ENCODE results near the gene ZNF689.

Gene ZNF689

GRCh38 chr16:30605158-30605557 lies 5.0 kb downstream of the ZNF689 start:
- Histone ChIP-seq H3K79me2 (ENCODE audit: insufficient read depth, low read length) (no peaks in the 10 kb centered on the region), H3F3A (ENCODE audit: insufficient read depth, low read length) (no peaks in the 10 kb centered on the region), H3K4me2 (ENCODE audit: low read length) (no peak overlapping the region), H3K4me1 (ENCODE audit: insufficient read depth, low read length, severe bottlenecking) (peaks cover 13% of the 10 kb centered on the region), H3K9ac (ENCODE audit: low read length) (no peak overlapping the region), H3K9me3 (ENCODE audit: low read length) (no peaks in the 10 kb centered on the region), H4K20me1 (ENCODE audit: insufficient read depth, low read length) (no peaks in the 10 kb centered on the region), H2AFZ (ENCODE audit: low read length) (no peak overlapping the region), H3K9me2 (ENCODE audit: low read depth, low read length) (no peaks in the 10 kb centered on the region), H3K27me3 (ENCODE audit: insufficient read depth, low read length) (no peaks in the 10 kb centered on the region), H3K27ac (ENCODE audit: low read depth, low read length, poor library complexity, severe bottlenecking) (no peak overlapping the region), H3K4me3 (ENCODE audit: low read depth, low read length, poor library complexity, severe bottlenecking) (no peak overlapping the region), H3K36me3 (ENCODE audit: insufficient read depth, low read length) (peaks cover 48% of the 10 kb centered on the region)
- no peak for TF ChIP-seq EZH2 (IDR thresholded peaks at IDR 0.05; ENCODE audit: borderline replicate concordance, low read length)
- TF ChIP-seq CTCF (IDR thresholded peaks at IDR 0.05; ENCODE audit: low read length), result no peak

GRCh38 chr16:30604316-30604947 lies 5.8 kb downstream of the ZNF689 start:
- Histone ChIP-seq H3K36me3 (ENCODE audit: insufficient read depth, low read length) (peaks cover 48% of the 10 kb centered on the region), H3K9ac (ENCODE audit: low read length) (no peak overlapping the region), H3K79me2 (ENCODE audit: insufficient read depth, low read length) (no peaks in the 10 kb centered on the region), H2AFZ (ENCODE audit: low read length) (no peak overlapping the region), H4K20me1 (ENCODE audit: insufficient read depth, low read length) (no peaks in the 10 kb centered on the region), H3K4me3 (ENCODE audit: low read depth, low read length, poor library complexity, severe bottlenecking) (no peak overlapping the region), H3F3A (ENCODE audit: insufficient read depth, low read length) (no peaks in the 10 kb centered on the region), H3K9me2 (ENCODE audit: low read depth, low read length) (no peaks in the 10 kb centered on the region), H3K9me3 (ENCODE audit: low read length) (no peaks in the 10 kb centered on the region), H3K4me1 (ENCODE audit: insufficient read depth, low read length, severe bottlenecking) (peaks cover 16% of the 10 kb centered on the region), H3K27ac (ENCODE audit: low read depth, low read length, poor library complexity, severe bottlenecking) (no peak overlapping the region), H3K27me3 (ENCODE audit: insufficient read depth, low read length) (no peaks in the 10 kb centered on the region), H3K4me2 (ENCODE audit: low read length) (no peak overlapping the region)
- TF ChIP-seq EZH2 (IDR thresholded peaks at IDR 0.05; ENCODE audit: borderline replicate concordance, low read length), result no peak
- TF ChIP-seq CTCF (IDR thresholded peaks at IDR 0.05; ENCODE audit: low read length), result no peak

GRCh38 chr16:30603945-30604315 lies 6.3 kb downstream of the ZNF689 start:
- H3K4me1 ChIP-seq (ENCODE audit: insufficient read depth, low read length, severe bottlenecking), result peaks cover 11% of the 10 kb centered on the region
- no peak overlapping the region for H2AFZ ChIP-seq (ENCODE audit: low read length)
- H3K79me2 ChIP-seq (ENCODE audit: insufficient read depth, low read length), result no peaks in the 10 kb centered on the region
- H3K27ac ChIP-seq (ENCODE audit: low read depth, low read length, poor library complexity, severe bottlenecking), result no peak overlapping the region
- H3K27me3 ChIP-seq (ENCODE audit: insufficient read depth, low read length), result no peaks in the 10 kb centered on the region
- TF ChIP-seq EZH2 (IDR thresholded peaks at IDR 0.05; ENCODE audit: borderline replicate concordance, low read length), result no peak
- TF ChIP-seq CTCF (IDR thresholded peaks at IDR 0.05; ENCODE audit: low read length), result no peak
- H3K4me2 ChIP-seq (ENCODE audit: low read length), result no peak overlapping the region
- H3K36me3 ChIP-seq (ENCODE audit: insufficient read depth, low read length), result peaks cover 48% of the 10 kb centered on the region
- no peaks in the 10 kb centered on the region for H3F3A ChIP-seq (ENCODE audit: insufficient read depth, low read length)
- no peaks in the 10 kb centered on the region for H3K9me2 ChIP-seq (ENCODE audit: low read depth, low read length)
- no peak overlapping the region for H3K9ac ChIP-seq (ENCODE audit: low read length)
- no peaks in the 10 kb centered on the region for H3K9me3 ChIP-seq (ENCODE audit: low read length)
- H3K4me3 ChIP-seq (ENCODE audit: low read depth, low read length, poor library complexity, severe bottlenecking), result no peak overlapping the region
- no peaks in the 10 kb centered on the region for H4K20me1 ChIP-seq (ENCODE audit: insufficient read depth, low read length)
